Measurements from ENCODE around the gene NFATC1.

Gene NFATC1

DNA sequence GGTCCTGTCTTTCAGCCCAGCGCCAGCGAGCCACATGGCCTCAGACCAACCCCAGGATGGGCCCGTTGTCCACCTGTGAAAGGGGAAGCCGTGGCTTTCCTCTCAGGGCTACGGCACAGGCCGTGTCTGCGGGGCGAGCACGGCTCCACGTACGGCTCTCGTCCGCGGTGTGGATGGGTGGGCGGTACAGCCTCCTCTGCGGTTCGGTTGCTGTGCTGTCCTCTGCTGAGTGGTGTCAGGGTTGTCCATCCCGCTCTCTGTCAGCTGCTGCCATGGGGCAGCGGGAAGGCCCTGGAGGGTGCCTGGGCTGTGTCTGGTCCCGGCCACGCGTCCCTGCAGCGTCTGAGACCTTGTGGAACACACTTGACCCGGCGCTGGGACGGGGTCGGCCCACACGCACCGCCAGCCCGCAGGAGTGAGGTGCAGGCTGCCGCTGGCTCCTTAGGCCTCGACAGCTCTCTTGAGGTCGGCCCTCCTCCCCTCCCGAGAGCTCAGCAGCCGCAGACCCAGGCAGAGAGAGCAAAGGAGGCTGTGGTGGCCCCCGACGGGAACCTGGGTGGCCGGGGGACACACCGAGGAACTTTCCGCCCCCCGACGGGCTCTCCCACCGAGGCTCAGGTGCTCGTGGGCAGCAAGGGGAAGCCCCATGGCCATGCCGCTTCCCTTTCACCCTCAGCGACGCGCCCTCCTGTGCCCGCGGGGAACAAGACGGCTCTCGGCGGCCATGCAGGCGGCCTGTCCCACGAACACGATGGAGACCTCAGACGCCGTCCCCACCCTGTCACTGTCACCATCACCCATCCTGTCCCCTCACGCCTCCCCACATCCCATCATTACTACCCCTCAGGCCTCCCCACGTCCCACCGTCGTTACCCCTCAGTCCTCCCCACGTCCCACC lies 128.7 kb downstream of the NFATC1 start:
- H3K4me3 ChIP-seq (ENCODE audit: low read length in 2 of 2), result no peak overlapping the region
- H4K8ac ChIP-seq (ENCODE audit: low read depth, low read length), result no peak overlapping the region
- peak overlapping the region; percentile 67 for H3K4ac ChIP-seq (ENCODE audit: low read length)
- no peak overlapping the region for H3K9ac ChIP-seq (ENCODE audit: low read depth, low read length, poor library complexity)
- H3K18ac ChIP-seq (ENCODE audit: low read length), result peak overlapping the region; percentile 35
- no CpG with 5 or more reads among the region's 63 CpGs for WGBS, 2 donors (ENCODE audit: extremely low coverage in 2 of 2, insufficient read length in 2 of 2, insufficient replicate concordance in 1 of 2)
- H3K27ac ChIP-seq (replicated peaks; ENCODE audit: low read length), result no peak overlapping the region
- no peaks in the 10 kb centered on the region for H3K36me3 ChIP-seq (replicated peaks in 1 of 2; ENCODE audit: control insufficient read depth in 2 of 2, insufficient read depth in 2 of 2, low read length in 2 of 2)
- H4K91ac ChIP-seq (ENCODE audit: low read depth, low read length, poor library complexity), result no peak overlapping the region
- H3K79me1 ChIP-seq (ENCODE audit: low read depth, low read length), result no peaks in the 10 kb centered on the region
- H3K4me1 ChIP-seq (ENCODE audit: control insufficient read depth in 2 of 2, insufficient read depth in 1 of 2, low read depth in 1 of 2, low read length in 2 of 2), result no peaks in the 10 kb centered on the region
- H3K27me3 ChIP-seq (ENCODE audit: control insufficient read depth in 3 of 3, insufficient read depth in 3 of 3, low read depth in 1 of 3, low read length in 3 of 3), result peaks cover 0 to 10% (median 0%) of the 10 kb centered on the region in 3 experiments
- H2BK5ac ChIP-seq (ENCODE audit: low read length), result peak overlapping the region; percentile 2
- no peak for DNase-seq (ENCODE audit: low spot score)
- peak overlapping the region; percentile 68 for H2AK5ac ChIP-seq (ENCODE audit: low read depth, low read length)
- no peak overlapping the region for H2BK120ac ChIP-seq (ENCODE audit: low read depth, low read length)
- no peak overlapping the region for H2AFZ ChIP-seq (ENCODE audit: low read length)
- H3K14ac ChIP-seq (ENCODE audit: low read length), result peak overlapping the region; percentile 76
- no peaks in the 10 kb centered on the region for H3K9me3 ChIP-seq (replicated peaks in 1 of 2; ENCODE audit: control insufficient read depth in 2 of 2, insufficient read depth in 1 of 2, low read depth in 1 of 2, low read length in 2 of 2)
- no peak overlapping the region for H2BK15ac ChIP-seq (ENCODE audit: low read length)
- H2BK12ac ChIP-seq (ENCODE audit: low read length), result no peak overlapping the region
- H3K23ac ChIP-seq (ENCODE audit: low read depth, low read length, poor library complexity), result peak overlapping the region; percentile 43
- H3K4me2 ChIP-seq (ENCODE audit: insufficient read depth, low read length, poor library complexity, severe bottlenecking), result no peak overlapping the region

GRCh38 chr18:79525556-79526467 lies 130.1 kb downstream of the NFATC1 start:
- Histone ChIP-seq H3K27ac (replicated peaks; ENCODE audit: low read length) (no peak overlapping the region), H2AK5ac (ENCODE audit: low read depth, low read length) (peak overlapping the region; percentile 88), H3K36me3 (replicated peaks in 1 of 2; ENCODE audit: control insufficient read depth in 2 of 2, insufficient read depth in 2 of 2, low read length in 2 of 2) (no peaks in the 10 kb centered on the region), H2BK5ac (ENCODE audit: low read length) (peak overlapping the region; percentile 53), H3K27me3 (ENCODE audit: control insufficient read depth in 3 of 3, insufficient read depth in 3 of 3, low read depth in 1 of 3, low read length in 3 of 3) (peaks cover 0 to 15% (median 0%) of the 10 kb centered on the region in 3 experiments), H3K14ac (ENCODE audit: low read length) (peak overlapping the region; percentile 71), H3K23ac (ENCODE audit: low read depth, low read length, poor library complexity) (peak overlapping the region; percentile 65), H3K18ac (ENCODE audit: low read length) (peak overlapping the region; percentile 80), H2BK12ac (ENCODE audit: low read length) (no peak overlapping the region), H2AFZ (ENCODE audit: low read length) (no peak overlapping the region), H3K79me1 (ENCODE audit: low read depth, low read length) (no peaks in the 10 kb centered on the region), H4K91ac (ENCODE audit: low read depth, low read length, poor library complexity) (peak overlapping the region; percentile 64), H3K4me1 (ENCODE audit: control insufficient read depth in 2 of 2, insufficient read depth in 1 of 2, low read depth in 1 of 2, low read length in 2 of 2) (no peaks in the 10 kb centered on the region), H3K4me3 (ENCODE audit: low read length in 2 of 2) (no peak overlapping the region), H4K8ac (ENCODE audit: low read depth, low read length) (peak overlapping the region; percentile 17), H3K9me3 (replicated peaks in 1 of 2; ENCODE audit: control insufficient read depth in 2 of 2, insufficient read depth in 1 of 2, low read depth in 1 of 2, low read length in 2 of 2) (no peaks in the 10 kb centered on the region), H3K4me2 (ENCODE audit: insufficient read depth, low read length, poor library complexity, severe bottlenecking) (no peak overlapping the region), H2BK120ac (ENCODE audit: low read depth, low read length) (peak overlapping the region; percentile 31), H3K4ac (ENCODE audit: low read length) (no peak overlapping the region), H2BK15ac (ENCODE audit: low read length) (peak overlapping the region; percentile 33), H3K9ac (ENCODE audit: low read depth, low read length, poor library complexity) (no peak overlapping the region)
- WGBS, 2 donors (ENCODE audit: extremely low coverage in 2 of 2, insufficient read length in 2 of 2, insufficient replicate concordance in 1 of 2), result no CpG with 5 or more reads among the region's 39 CpGs
- no peak for DNase-seq (ENCODE audit: low spot score)

- Histone ChIP-seq H4K91ac (ENCODE audit: low read depth, low read length, poor library complexity) (peak overlapping the region; percentile 64), H3K4me1 (ENCODE audit: control insufficient read depth in 2 of 2, insufficient read depth in 1 of 2, low read depth in 1 of 2, low read length in 2 of 2) (no peaks in the 10 kb centered on the region), H4K8ac (ENCODE audit: low read depth, low read length) (no peak overlapping the region), H3K14ac (ENCODE audit: low read length) (no peak overlapping the region), H3K36me3 (replicated peaks in 1 of 2; ENCODE audit: control insufficient read depth in 2 of 2, insufficient read depth in 2 of 2, low read length in 2 of 2) (no peaks in the 10 kb centered on the region), H3K4ac (ENCODE audit: low read length) (no peak overlapping the region), H3K27ac (replicated peaks; ENCODE audit: low read length) (no peak overlapping the region), H3K18ac (ENCODE audit: low read length) (peak overlapping the region; percentile 72), H3K79me1 (ENCODE audit: low read depth, low read length) (no peaks in the 10 kb centered on the region), H2BK120ac (ENCODE audit: low read depth, low read length) (no peak overlapping the region), H3K4me3 (ENCODE audit: low read length in 2 of 2) (peak overlapping the region in 1 of 2 donors; percentile 22), H3K9me3 (replicated peaks in 1 of 2; ENCODE audit: control insufficient read depth in 2 of 2, insufficient read depth in 1 of 2, low read depth in 1 of 2, low read length in 2 of 2) (no peaks in the 10 kb centered on the region), H2BK12ac (ENCODE audit: low read length) (no peak overlapping the region), H3K27me3 (ENCODE audit: control insufficient read depth in 3 of 3, insufficient read depth in 3 of 3, low read depth in 1 of 3, low read length in 3 of 3) (peaks cover 0 to 16% (median 0%) of the 10 kb centered on the region in 3 experiments), H2BK15ac (ENCODE audit: low read length) (peak overlapping the region; percentile 39), H3K4me2 (ENCODE audit: insufficient read depth, low read length, poor library complexity, severe bottlenecking) (no peak overlapping the region), H2BK5ac (ENCODE audit: low read length) (peak overlapping the region; percentile 69), H2AFZ (ENCODE audit: low read length) (no peak overlapping the region), H2AK5ac (ENCODE audit: low read depth, low read length) (peak overlapping the region; percentile 88), H3K23ac (ENCODE audit: low read depth, low read length, poor library complexity) (peak overlapping the region; percentile 65), H3K9ac (ENCODE audit: low read depth, low read length, poor library complexity) (no peak overlapping the region)
- DNase-seq (ENCODE audit: low spot score), result no peak
- WGBS, 2 donors (ENCODE audit: extremely low coverage in 2 of 2, insufficient read length in 2 of 2, insufficient replicate concordance in 1 of 2), result 100% methylated on average over 1 of the region's 44 CpGs; no CpG with 5 or more reads in 1 of the 2 donors
Measured at GRCh38 chr18:79526468-79527460, 131.0 kb downstream of the NFATC1 start.

Data from neuronal stem cell (in vitro differentiated cells).